Endothelial cell of umbilical vein (primary cell): ENCODE results near the gene WIZ. TPM values are rescaled to one million over a fixed set of nuclear protein-coding genes. Genes with fewer than 3 reads are reported as not detected.

Experiments
- BruUV-seq: library from RNA; stranded (reverse); fragments of 400-500 nt; replicated peaks from 2 replicates; lab custom pipeline; 2021; lab: Mats Ljungman, UMichigan
- CTCF ChIA-PET: fragments of 300-600, 350-600 bp; sonication (Branson Sonifier 250); formaldehyde crosslinking; loops from one replicate; lab custom pipeline; 2021; ENCODE audit warnings: antibody characterized with exemption, inconsistent platforms; lab: Charles Lee
- POLR2A ChIA-PET: fragments of 300-600, 350-600 bp; sonication (Branson Sonifier 250); formaldehyde crosslinking; loops from one replicate; lab custom pipeline; 2021; ENCODE audit warnings: antibody characterized with exemption, inconsistent platforms; lab: Charles Lee
- DNase-seq: peaks from one replicate; pipeline ENCODE4 v3.0.0-alpha.2; 2011; ENCODE audit warnings: low read depth, low spot score
- FAIRE-seq: peaks from 2 replicates; lab custom pipeline; 2011; peaks lifted over from hg19 to GRCh38; lab: Jason Lieb, UNC
- H2AFZ ChIP-seq: 2 replicates; pipeline ENCODE4 v1.6.0; 2012; ENCODE audit warnings: low read depth, low read length, control low read depth, inconsistent platforms
- H3K27ac ChIP-seq: 2 replicates; pipeline ENCODE4 v1.5.1; 2011; ENCODE audit warnings: low read depth, mild to moderate bottlenecking, control low read depth, low read length, moderate library complexity; ENCODE audit not compliant: insufficient read depth
- H3K27me3 ChIP-seq, 2 experiments: 2 replicates each; pipeline versions ENCODE4 v1.6.0 to v1.6.1; 2011; ENCODE audit warnings: low read length in 2 of 2, mixed read lengths in 1 of 2; ENCODE audit not compliant: control insufficient read depth in 2 of 2, insufficient read depth in 2 of 2
- H3K36me3 ChIP-seq, 2 experiments: 2 replicates in 1 of 2; 3 replicates in 1 of 2; pipeline ENCODE4 v1.5.1; 2011; ENCODE audit warnings: low read length in 2 of 2, mild to moderate bottlenecking in 1 of 2, moderate library complexity in 1 of 2; ENCODE audit not compliant: control insufficient read depth in 2 of 2, insufficient read depth in 2 of 2; ENCODE audit errors: extremely low read depth in 1 of 2
- H3K4me1 ChIP-seq: 3 replicates; pipeline ENCODE4 v1.5.1; 2011; ENCODE audit warnings: mild to moderate bottlenecking, low read length; ENCODE audit not compliant: control insufficient read depth, insufficient read depth; ENCODE audit errors: extremely low read depth
- H3K4me2 ChIP-seq: 2 replicates; pipeline ENCODE4 v1.6.1; 2011; ENCODE audit warnings: low read length, control low read depth, mixed read lengths; ENCODE audit not compliant: insufficient read depth
- H3K4me3 ChIP-seq, 3 experiments: fragments of 200-600 bp in 1 of 3; sonication (generic), shearing (Covaris generic) in 1 of 3; replicated peaks in 1 of 3; 2 replicates each; pipeline ENCODE4 v1.5.1; 2011 to 2016; ENCODE audit warnings: control low read depth in 3 of 3, low read length in 3 of 3, mild to moderate bottlenecking in 2 of 3, inconsistent platforms in 1 of 3, low read depth in 1 of 3, moderate library complexity in 1 of 3; ENCODE audit not compliant: insufficient read depth in 1 of 3
- H3K79me2 ChIP-seq: 2 replicates; pipeline ENCODE4 v1.6.0; 2012; ENCODE audit warnings: low read length, inconsistent platforms; ENCODE audit not compliant: control insufficient read depth, insufficient read depth
- H3K9ac ChIP-seq: replicated peaks from 2 replicates; pipeline ENCODE3; 2011; ENCODE audit warnings: low read length, control low read depth; ENCODE audit not compliant: insufficient read depth; ENCODE audit errors: extremely low read depth
- H3K9me1 ChIP-seq: replicated peaks from 3 replicates; pipeline ENCODE4 v1.6.0; 2011; ENCODE audit warnings: mild to moderate bottlenecking, low read length; ENCODE audit not compliant: control insufficient read depth, insufficient read depth; ENCODE audit errors: extremely low read depth
- H3K9me3 ChIP-seq: replicated peaks from 2 replicates; pipeline ENCODE4 v1.5.1; 2012; ENCODE audit warnings: low read length, inconsistent platforms; ENCODE audit not compliant: control insufficient read depth, insufficient read depth
- H4K20me1 ChIP-seq: replicated peaks from 2 replicates; pipeline ENCODE3; 2011; ENCODE audit warnings: mild to moderate bottlenecking, low read length; ENCODE audit not compliant: control insufficient read depth, insufficient read depth; ENCODE audit errors: extremely low read depth
- EZH2 ChIP-seq: IDR thresholded peaks from 2 replicates; pipeline ENCODE4 v1.6.1; 2012; ENCODE audit warnings: borderline replicate concordance, low read depth, mild to moderate bottlenecking, moderate library complexity, low read length, inconsistent platforms; ENCODE audit not compliant: severe bottlenecking
- FOS ChIP-seq: IDR thresholded peaks from 2 replicates; pipeline ENCODE4 v1.6.1; 2011; ENCODE audit warnings: mild to moderate bottlenecking, low read length, moderate library complexity, borderline replicate concordance; ENCODE audit not compliant: insufficient read depth
- GATA2 ChIP-seq: IDR thresholded peaks from 2 replicates; pipeline ENCODE4 v1.7.0; 2011; ENCODE audit warnings: low read depth, mild to moderate bottlenecking, moderate library complexity, mixed read lengths, low read length; ENCODE audit not compliant: insufficient read length, insufficient read depth
- JUN ChIP-seq: IDR thresholded peaks from 2 replicates; pipeline ENCODE4 v1.6.1; 2011; ENCODE audit warnings: borderline replicate concordance, low read depth; ENCODE audit not compliant: insufficient read length, insufficient read depth
- MYC ChIP-seq: IDR thresholded peaks from one replicate; pipeline ENCODE4 v1.6.1; 2011; ENCODE audit warnings: mild to moderate bottlenecking, low read depth, low read length
- POLR2A ChIP-seq: IDR thresholded peaks from 2 replicates; pipeline ENCODE4 v1.6.1; 2012; ENCODE audit warnings: low read depth, mild to moderate bottlenecking, control low read depth, low read length
- POLR2AphosphoS5 ChIP-seq: IDR thresholded peaks from 2 replicates; pipeline ENCODE4 v1.6.1; 2012; ENCODE audit warnings: low read depth, mild to moderate bottlenecking, control low read depth, low read length, moderate library complexity; ENCODE audit not compliant: insufficient read depth
- dilution Hi-C: fragments of 300-500 bp; cut with MboI; formaldehyde crosslinking; loops from one replicate; pipeline ENCODE4 v1.15.0; 2019; ENCODE audit warnings: low sequenced_read_pairs; ENCODE audit not compliant: extremely low pct_ligation_motif_present
- intact Hi-C: fragments of 100-400 bp; cut with micrococcal nuclease; formaldehyde crosslinking; loops from one replicate; pipeline ENCODE4 v1.10.0; 2022
- polyA plus RNA-seq, 4 experiments: library from polyadenylated mRNA; depleted of rRNA in 3 of 4; stranded (reverse) in 3 of 4; unstranded in 1 of 4; fragments of >200 nt; gene quantifications; 2 replicates each; pipeline versions ENCODE4 v1.2.1 to v1.2.3, GENCODE V29; 2011 to 2012; ENCODE audit warnings: missing spikeins in 1 of 4
- total RNA-seq: library from RNA; stranded (reverse); gene quantifications from 2 replicates; pipeline ENCODE4 v1.2.3, GENCODE V29; 2021
- TF ChIP-seq, protein P1 (sequence below): IDR thresholded peaks from 2 replicates; pipeline ENCODE4 v1.6.1; 2011; ENCODE audit not compliant: insufficient read depth, insufficient read length
- TF ChIP-seq, protein P2 (sequence below), 2 donors: IDR thresholded peaks; 1 replicate in 1 of 2; 2 replicates in 1 of 2; pipeline ENCODE4 v1.5.1; 2011; ENCODE audit warnings: low read length in 2 of 2, mild to moderate bottlenecking in 2 of 2, moderate library complexity in 2 of 2, control low read depth in 1 of 2, inconsistent platforms in 1 of 2, low read depth in 1 of 2; ENCODE audit not compliant: insufficient read depth in 1 of 2; ENCODE audit errors: extremely low read depth in 1 of 2

Gene WIZ
- total and polyA plus RNA-seq, 2 donors (not counting 3 experiments of a cell fraction or from before 2014, with no cell fraction given), result 21.0 to 47.2 TPM

DNA sequence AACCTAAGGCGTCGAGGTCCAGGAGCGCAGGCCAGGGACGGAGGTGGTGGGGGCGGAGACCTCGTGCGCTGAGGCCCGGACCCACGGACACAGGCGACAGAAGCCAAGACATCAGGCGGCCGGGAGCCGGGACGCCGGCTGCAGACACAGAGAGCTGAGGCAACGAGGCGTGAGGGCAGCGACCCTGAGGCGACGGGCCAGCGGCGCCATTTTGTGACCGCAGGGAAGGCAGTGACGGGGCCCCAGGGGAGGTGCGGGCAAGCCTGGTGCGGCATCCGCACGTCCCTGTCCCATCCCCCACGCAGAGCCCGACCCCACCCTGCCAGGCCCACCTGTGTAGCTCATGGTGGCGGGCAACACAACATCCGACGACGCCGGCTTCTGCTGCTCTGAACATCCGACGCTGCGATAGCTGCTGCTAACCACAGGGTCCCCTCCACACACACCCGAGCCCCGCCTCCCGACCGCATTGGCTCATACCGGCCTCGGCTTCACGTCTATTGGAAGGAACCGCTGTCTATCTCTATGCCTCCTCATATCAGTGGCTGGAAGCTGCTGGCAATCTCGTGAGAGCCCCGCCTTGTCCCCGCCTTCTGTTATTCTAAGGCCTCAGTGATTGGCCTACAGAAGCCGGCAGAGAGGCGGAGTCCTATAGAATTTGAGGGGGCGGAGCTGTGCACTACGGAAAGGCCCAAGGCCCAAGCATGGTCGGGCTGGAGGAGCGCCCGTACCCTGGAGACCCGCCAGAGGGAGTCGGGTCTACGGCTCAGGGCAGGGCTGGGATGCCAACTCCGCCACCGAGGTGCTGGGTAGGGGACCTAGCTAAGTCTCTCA is 31.0 kb downstream of the WIZ start, which contains the start of gene AKAP8L:
AKAP8L (minus strand) TSS at position 410 of the 834 bp plus-strand sequence; CDS start at position 345, 65 bp downstream.
- Histone ChIP-seq H3K36me3 (peaks cover 5 to 16% of the 10 kb centered on the region in 2 experiments), H3K27ac (peak within 1 kb of the TSS; percentile 62), H4K20me1 (no peaks in the 10 kb centered on the region), H3K79me2 (peaks cover 47% of the 10 kb centered on the region), H3K4me3 (peak within 1 kb of the TSS; percentile 72 to 85 (median 85)), H2AFZ (peak within 1 kb of the TSS; percentile 60), H3K4me2 (peak within 1 kb of the TSS; percentile 85), H3K9me1 (no peaks in the 10 kb centered on the region), H3K9me3 (no peaks in the 10 kb centered on the region), H3K4me1 (peaks cover 14% of the 10 kb centered on the region), H3K27me3 (no peaks in the 10 kb centered on the region), H3K9ac (peak within 1 kb of the TSS; percentile 78)
- peak; percentile 100 for FAIRE-seq
- peak; percentile 100 for DNase-seq
- TF ChIP-seq POLR2A, result peak; percentile 93
- TF ChIP-seq, protein P1, sequence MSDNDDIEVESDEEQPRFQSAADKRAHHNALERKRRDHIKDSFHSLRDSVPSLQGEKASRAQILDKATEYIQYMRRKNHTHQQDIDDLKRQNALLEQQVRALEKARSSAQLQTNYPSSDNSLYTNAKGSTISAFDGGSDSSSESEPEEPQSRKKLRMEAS, result no peak
- TF ChIP-seq JUN, result no peak
- TF ChIP-seq, protein P2, sequence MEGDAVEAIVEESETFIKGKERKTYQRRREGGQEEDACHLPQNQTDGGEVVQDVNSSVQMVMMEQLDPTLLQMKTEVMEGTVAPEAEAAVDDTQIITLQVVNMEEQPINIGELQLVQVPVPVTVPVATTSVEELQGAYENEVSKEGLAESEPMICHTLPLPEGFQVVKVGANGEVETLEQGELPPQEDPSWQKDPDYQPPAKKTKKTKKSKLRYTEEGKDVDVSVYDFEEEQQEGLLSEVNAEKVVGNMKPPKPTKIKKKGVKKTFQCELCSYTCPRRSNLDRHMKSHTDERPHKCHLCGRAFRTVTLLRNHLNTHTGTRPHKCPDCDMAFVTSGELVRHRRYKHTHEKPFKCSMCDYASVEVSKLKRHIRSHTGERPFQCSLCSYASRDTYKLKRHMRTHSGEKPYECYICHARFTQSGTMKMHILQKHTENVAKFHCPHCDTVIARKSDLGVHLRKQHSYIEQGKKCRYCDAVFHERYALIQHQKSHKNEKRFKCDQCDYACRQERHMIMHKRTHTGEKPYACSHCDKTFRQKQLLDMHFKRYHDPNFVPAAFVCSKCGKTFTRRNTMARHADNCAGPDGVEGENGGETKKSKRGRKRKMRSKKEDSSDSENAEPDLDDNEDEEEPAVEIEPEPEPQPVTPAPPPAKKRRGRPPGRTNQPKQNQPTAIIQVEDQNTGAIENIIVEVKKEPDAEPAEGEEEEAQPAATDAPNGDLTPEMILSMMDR (IDR thresholded peaks at IDR 0.05; ENCODE audit: extremely low read depth in 1 of 2, insufficient read depth in 1 of 2, low read depth in 1 of 2, low read length in 2 of 2), result peak; percentile 76 to 90
- TF ChIP-seq POLR2AphosphoS5, result peak; percentile 86
- no peak for TF ChIP-seq EZH2
- TF ChIP-seq GATA2, result no peak
- no peak for TF ChIP-seq FOS
- no peak for TF ChIP-seq MYC
- POLR2A ChIA-PET, result interaction anchor here (0.5 to 2.5 kb wide), 10 partner anchors 9 to 251 kb away, joined by 3 to 13 read pairs (median 4); partner anchors contain the start of gene AKAP8
- CTCF ChIA-PET, result interaction anchor here (0.6 to 4.9 kb wide), 29 partner anchors 9 to 692 kb away, joined by 3 to 124 read pairs (median 4); partner anchors contain the start of genes AKAP8 and RAB8A
- TSS peak; percentile 32 for BruUV-seq
- intact Hi-C loops (loop anchor here (1.0 to 5.0 kb wide), 9 partner anchors 14 to 311 kb away; partner anchors contain the start of genes AKAP8 and SYDE1), dilution Hi-C loops (no loop called here)
